Ectodermal cell (in vitro differentiated cells): ENCODE results near the gene IL17RA. TPM values are rescaled to one million over a fixed set of nuclear protein-coding genes. Genes with fewer than 3 reads are reported as not detected.
"Not testable (repeated sequence)": the region's sequence is repeated elsewhere in the genome, so short reads cannot be mapped to it uniquely, and the experiment has no call there.

Source experiments
- H3K27ac ChIP-seq: 2 replicates; pipeline ENCODE4 v1.7.0; 2013; ENCODE audit warnings: mild to moderate bottlenecking, low read depth, low read length; ENCODE audit not compliant: insufficient read depth, poor library complexity, severe bottlenecking
- H3K27me3 ChIP-seq: 2 replicates; pipeline ENCODE4 v1.7.0; 2013; ENCODE audit warnings: mild to moderate bottlenecking, low read length; ENCODE audit not compliant: insufficient read depth, control insufficient read depth, poor library complexity, severe bottlenecking
- H3K36me3 ChIP-seq: one replicate; pipeline ENCODE4 v1.7.0; 2013; ENCODE audit warnings: low read length; ENCODE audit not compliant: control insufficient read depth, insufficient read depth
- H3K4me1 ChIP-seq: one replicate; pipeline ENCODE4 v1.7.0; 2013; ENCODE audit warnings: low read length; ENCODE audit not compliant: control insufficient read depth, insufficient read depth
- H3K4me3 ChIP-seq: 2 replicates; pipeline ENCODE4 v1.7.0; 2013; ENCODE audit warnings: low read depth, low read length, control low read depth; ENCODE audit not compliant: insufficient read depth
- H3K9me3 ChIP-seq: 2 replicates; pipeline ENCODE4 v1.7.0; 2013; ENCODE audit warnings: mild to moderate bottlenecking, low read length, moderate library complexity; ENCODE audit not compliant: control insufficient read depth
- WGBS, 2 experiments: methylation state at CpG; one replicate each; pipeline ENCODE4 v1.1.7; 2013; ENCODE audit warnings: missing lambda C conversion rate in 2 of 2; 5-methylcytosine and 5-hydroxymethylcytosine counted together
- polyA plus RNA-seq, 4 experiments: library from polyadenylated mRNA; stranded (reverse); fragments of 50-300 nt; gene quantifications; one replicate each; pipeline ENCODE4 v1.2.3, GENCODE V29; 2013

Gene IL17RA, protein sequence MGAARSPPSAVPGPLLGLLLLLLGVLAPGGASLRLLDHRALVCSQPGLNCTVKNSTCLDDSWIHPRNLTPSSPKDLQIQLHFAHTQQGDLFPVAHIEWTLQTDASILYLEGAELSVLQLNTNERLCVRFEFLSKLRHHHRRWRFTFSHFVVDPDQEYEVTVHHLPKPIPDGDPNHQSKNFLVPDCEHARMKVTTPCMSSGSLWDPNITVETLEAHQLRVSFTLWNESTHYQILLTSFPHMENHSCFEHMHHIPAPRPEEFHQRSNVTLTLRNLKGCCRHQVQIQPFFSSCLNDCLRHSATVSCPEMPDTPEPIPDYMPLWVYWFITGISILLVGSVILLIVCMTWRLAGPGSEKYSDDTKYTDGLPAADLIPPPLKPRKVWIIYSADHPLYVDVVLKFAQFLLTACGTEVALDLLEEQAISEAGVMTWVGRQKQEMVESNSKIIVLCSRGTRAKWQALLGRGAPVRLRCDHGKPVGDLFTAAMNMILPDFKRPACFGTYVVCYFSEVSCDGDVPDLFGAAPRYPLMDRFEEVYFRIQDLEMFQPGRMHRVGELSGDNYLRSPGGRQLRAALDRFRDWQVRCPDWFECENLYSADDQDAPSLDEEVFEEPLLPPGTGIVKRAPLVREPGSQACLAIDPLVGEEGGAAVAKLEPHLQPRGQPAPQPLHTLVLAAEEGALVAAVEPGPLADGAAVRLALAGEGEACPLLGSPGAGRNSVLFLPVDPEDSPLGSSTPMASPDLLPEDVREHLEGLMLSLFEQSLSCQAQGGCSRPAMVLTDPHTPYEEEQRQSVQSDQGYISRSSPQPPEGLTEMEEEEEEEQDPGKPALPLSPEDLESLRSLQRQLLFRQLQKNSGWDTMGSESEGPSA
- polyA plus RNA-seq (2013, experiment 1 of 4) = 4.8 TPM
- 4.2 TPM for polyA plus RNA-seq (2013, experiment 2 of 4)
- 3.5 TPM for polyA plus RNA-seq (2013, experiment 3 of 4)
- 3.9 TPM for polyA plus RNA-seq (2013, experiment 4 of 4)

DNA sequence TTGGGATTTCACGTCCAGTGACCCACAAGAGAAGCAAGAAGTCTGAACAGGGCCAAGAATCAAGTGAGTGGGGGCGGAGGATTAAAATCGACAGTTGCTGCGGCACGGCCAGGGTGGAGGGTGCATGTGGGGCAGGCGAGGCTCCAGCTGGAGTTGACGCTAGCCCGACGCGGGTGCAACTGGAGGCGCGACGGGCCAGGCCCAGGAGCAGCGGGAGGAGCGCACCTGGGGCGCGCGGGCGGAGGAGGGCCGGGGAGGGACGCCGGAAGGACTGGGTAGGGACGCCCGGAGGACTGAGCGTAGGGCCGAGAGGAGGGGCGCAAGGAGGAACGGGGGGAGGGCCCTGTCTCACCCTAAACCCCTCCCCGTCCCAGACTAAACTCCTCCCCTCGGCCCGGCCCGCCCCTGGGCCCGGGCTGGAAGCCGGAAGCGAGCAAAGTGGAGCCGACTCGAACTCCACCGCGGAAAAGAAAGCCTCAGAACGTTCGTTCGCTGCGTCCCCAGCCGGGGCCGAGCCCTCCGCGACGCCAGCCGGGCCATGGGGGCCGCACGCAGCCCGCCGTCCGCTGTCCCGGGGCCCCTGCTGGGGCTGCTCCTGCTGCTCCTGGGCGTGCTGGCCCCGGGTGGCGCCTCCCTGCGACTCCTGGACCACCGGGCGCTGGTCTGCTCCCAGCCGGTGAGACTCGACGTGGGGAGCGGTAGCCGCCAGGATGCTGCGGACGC, at the start of gene IL17RA:
IL17RA (plus strand) TSS at position 447 of the 723 bp plus-strand sequence; CDS start at position 539, 92 bp downstream.
- no peaks in the 10 kb centered on the region for H3K9me3 ChIP-seq
- H3K4me3 ChIP-seq = peak within 1 kb of the TSS; percentile 59
- WGBS, 2 experiments = 2% methylated on average over 68 of the region's 68 CpGs
- no peaks in the 10 kb centered on the region for H3K36me3 ChIP-seq
- H3K4me1 ChIP-seq = no peaks in the 10 kb centered on the region
- no peak within 1 kb of the TSS for H3K27ac ChIP-seq
- peaks cover 47% of the 10 kb centered on the region for H3K27me3 ChIP-seq

DNA sequence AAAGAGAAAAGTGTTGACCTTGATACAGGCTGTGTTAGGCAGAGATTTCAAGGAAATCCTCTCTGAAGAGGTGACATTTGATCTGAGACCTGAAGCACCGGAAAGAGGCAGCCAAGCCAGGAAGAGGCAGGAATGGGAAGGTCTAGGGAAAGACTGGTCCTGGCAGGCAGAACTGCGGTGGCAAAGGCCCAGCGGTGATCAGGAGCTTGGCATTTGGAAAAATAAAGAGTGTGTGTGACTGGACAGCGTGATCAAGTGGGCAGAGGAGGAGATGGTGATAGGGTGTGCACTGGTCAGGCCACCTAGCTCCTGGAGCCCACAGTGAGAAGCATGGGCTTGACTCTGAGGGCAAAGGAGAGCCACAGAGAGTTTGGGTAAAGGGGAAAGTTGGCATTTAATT, 49.6 kb upstream of the IL17RA start:
- 82 to 84% methylated on average over 4 of the region's 4 CpGs for WGBS, 2 experiments
- no peak overlapping the region for H3K4me3 ChIP-seq

DNA sequence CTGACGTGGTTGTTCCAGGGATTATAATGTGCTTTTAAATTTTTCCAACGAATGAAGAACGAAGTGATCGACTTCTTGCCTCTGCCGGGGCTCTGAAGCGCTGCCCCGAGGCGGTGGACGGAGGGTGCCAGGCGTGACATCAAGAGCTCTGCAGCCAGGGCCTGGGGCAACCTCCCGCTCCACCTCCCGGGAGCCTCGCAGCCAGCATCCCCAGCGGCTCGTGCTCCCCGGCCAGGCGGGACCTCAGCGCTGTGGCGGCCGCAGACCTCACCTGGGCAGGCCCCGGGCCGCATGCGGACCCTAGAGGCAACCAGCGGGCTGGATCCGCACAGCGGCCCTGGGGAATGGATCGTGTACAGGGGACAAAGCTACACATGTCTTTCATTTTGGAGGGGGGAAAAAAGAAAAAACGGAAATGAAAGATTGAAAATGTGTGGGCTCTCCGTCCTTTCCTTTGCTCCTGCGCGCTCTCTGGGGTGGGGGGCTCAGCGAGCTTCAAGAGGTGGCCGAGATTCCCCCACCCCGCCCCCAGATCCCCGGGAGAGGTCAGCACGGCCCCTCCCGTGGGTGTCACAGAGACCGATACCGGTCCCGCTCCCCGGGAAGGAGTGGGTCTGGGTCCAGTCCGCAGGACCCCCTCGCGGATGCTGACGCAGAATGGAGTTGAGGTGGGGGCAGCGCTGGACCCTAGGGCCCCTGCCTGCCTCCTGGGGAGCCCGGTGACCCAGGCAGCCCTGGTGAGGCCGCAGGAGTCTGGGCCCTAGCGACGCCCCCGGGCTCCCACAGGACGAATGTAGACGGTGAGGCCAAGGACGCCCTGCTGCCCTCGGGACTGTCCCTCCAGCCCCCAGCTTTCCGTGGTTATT, 48.6 kb upstream of the IL17RA start:
- 90 to 93% methylated on average over 53 to 56 of the region's 56 CpGs for WGBS, 2 experiments
- H3K4me1 ChIP-seq, H3K27me3 ChIP-seq: not testable (repeated sequence)

More for the DNA sequence above, 49.6 kb upstream of the IL17RA start:
- Histone ChIP-seq H3K27ac (no peak overlapping the region), H3K9me3 (no peaks in the 10 kb centered on the region), H3K27me3 (no peaks in the 10 kb centered on the region), H3K4me1 (no peaks in the 10 kb centered on the region), H3K36me3 (no peaks in the 10 kb centered on the region)

DNA sequence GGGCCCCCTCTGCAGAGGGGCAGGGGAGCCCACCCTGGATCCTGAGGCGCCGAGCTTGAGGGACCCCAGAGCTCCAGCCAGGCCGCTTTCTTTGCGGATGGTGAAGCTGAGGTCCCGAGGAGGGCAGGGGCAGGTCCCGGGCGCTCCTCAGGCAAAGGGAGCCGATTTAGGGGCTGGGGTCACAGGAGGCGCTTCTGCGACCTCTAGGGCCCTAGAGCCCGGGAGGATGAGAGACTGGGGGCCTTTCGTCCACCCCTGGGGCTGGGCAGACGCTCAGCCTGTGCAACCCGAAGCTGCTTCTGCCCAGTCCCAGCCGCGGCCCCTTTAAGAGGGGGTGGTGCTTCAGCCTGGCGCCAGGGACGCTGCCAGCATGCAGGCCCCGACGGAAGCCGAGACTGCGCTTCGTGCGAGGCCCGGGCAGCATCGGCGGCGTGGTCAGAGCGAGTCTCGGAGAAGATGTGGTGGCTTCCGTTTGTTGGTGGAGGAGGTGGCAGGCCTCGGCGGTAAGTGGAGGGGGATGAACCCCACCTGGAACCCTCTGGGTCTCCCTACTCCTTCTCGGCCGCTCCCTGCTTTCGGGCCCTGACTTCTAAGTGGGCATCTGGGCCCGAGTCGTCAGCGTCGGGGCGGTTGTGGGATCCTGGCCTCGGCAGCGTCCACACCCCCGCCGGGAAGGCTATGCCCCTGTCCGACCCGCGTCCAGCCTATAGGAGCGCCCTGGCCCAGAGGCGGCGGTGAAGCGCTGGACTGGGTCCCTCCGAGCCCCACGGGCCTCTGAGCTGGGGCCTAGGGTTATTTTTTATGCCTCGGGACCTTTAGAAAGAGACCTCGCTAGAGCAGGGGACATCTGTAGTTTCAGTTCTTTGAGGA, 47.7 kb upstream of the IL17RA start:
- not testable (repeated sequence) for H3K4me1 ChIP-seq, H3K36me3 ChIP-seq, H3K4me3 ChIP-seq, H3K9me3 ChIP-seq, H3K27me3 ChIP-seq, H3K27ac ChIP-seq
- WGBS, 2 experiments = 91 to 93% methylated on average over 34 to 35 of the region's 56 CpGs

More for the DNA sequence above, 48.6 kb upstream of the IL17RA start:
- H3K27ac ChIP-seq, H3K4me3 ChIP-seq, H3K36me3 ChIP-seq, H3K9me3 ChIP-seq: not testable (repeated sequence)

DNA sequence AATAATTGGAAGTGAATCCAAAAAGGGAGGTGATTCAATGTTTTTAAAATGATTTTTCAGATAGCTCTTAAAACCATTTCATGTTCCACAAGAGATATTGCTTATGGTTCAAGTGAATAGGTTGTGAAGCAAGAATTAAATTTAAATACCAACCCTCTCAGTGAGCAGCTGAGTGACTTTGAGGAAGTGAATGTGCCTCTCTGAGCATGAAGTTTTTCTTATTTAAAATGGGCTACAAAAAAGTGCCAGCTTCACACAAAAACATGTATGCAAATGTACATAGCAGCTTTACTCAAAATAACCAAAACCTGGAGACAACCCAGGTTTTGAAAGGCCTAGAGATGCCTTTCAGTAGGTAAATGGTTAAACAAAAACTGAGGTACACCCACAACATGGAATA, 41.3 kb upstream of the IL17RA start:
- no peak overlapping the region for H3K4me3 ChIP-seq
- H3K27me3 ChIP-seq = no peaks in the 10 kb centered on the region
- H3K36me3 ChIP-seq = no peaks in the 10 kb centered on the region
- no peaks in the 10 kb centered on the region for H3K9me3 ChIP-seq
- H3K27ac ChIP-seq = no peak overlapping the region
- H3K4me1 ChIP-seq = no peaks in the 10 kb centered on the region

DNA sequence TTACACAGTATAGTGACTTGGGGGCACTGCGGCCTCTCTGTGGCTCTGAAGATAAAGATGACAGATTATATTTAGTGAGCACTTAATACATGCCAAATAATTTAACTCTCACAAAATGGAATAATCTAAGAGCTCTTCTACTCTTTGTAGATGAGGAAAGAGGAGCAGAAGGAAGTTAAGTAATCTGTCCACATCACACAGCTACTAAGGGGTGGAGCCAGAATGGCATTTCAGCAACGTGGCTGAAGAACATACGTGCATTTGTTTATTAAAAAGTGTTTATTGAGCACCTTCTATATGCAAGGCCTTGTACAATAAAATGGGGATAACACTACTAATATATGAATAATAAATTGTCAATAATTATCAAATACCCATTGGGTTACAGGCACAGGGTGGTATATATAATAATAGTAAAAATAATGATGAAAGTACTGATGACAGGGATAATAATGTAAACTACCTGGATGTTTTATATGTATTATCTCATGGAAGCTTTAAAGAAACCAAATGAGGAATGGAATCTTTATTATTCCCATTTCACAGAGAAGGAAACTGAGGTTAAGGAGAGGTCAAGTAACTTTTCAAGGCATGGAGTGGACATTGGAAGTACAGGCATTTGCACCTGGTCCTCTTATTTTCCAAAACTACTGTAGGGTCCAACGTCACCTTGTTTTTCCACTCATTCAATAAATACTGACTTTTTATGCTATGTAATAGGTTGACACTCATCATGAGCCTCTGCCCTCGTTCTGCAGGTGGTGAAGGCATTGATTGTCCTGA, 38.0 kb upstream of the IL17RA start:
- Histone ChIP-seq H3K9me3 (no peaks in the 10 kb centered on the region), H3K4me3 (no peak overlapping the region)
- WGBS, 2 experiments = 72 to 83% methylated on average over 3 to 5 of the region's 5 CpGs

DNA sequence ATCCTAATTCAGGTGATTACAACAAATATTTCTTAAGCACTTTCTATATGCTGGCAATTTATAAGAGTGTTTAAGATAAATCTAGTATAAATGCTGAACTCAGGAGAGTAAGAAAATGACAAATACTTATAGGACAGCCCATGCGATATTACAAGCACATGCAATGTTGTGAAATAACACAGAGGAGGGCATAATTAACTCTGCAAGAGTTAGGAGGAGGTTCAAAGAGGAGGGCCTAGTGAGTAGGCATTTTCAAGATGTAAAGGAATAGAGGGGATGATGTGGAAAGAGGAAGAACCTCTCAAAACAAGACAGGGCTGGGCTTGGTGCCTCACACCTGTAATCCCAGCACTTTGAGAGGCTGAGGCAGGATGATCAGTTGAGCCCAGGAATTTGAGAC, 37.1 kb upstream of the IL17RA start:
- Histone ChIP-seq H3K9me3 (no peaks in the 10 kb centered on the region), H3K4me3 (no peak overlapping the region), H3K4me1 (no peaks in the 10 kb centered on the region), H3K36me3 (no peaks in the 10 kb centered on the region), H3K27me3 (no peaks in the 10 kb centered on the region), H3K27ac (no peak overlapping the region)
- WGBS, 2 experiments = 96 to 98% methylated on average over 1 of the region's 1 CpG

More for the DNA sequence above, 38.0 kb upstream of the IL17RA start:
- Histone ChIP-seq H3K27me3 (no peaks in the 10 kb centered on the region), H3K4me1 (no peaks in the 10 kb centered on the region), H3K27ac (no peak overlapping the region), H3K36me3 (no peaks in the 10 kb centered on the region)

DNA sequence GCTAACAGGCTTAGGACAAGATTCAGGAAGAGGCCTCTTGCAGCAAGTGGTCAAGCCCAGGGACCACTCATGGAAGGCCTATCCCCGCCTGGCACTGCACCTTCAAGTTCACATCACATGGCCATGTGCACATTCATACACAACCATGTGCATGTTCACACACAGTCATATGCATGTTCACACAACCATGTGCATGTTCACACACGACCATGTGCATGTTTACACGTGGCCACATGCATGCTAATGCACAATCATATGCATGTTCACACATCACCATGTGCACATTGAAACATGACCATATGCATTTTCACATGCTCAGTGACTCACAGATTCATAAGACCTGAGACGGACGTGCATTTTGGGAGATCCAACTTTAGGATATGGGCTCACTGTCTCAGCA, 28.7 kb upstream of the IL17RA start:
- 81 to 83% methylated on average over 5 of the region's 5 CpGs for WGBS, 2 experiments
- Histone ChIP-seq H3K4me1 (no peaks in the 10 kb centered on the region), H3K9me3 (no peaks in the 10 kb centered on the region), H3K27me3 (no peaks in the 10 kb centered on the region), H3K4me3 (no peak overlapping the region), H3K27ac (no peak overlapping the region), H3K36me3 (no peaks in the 10 kb centered on the region)
